ENCODE results near the gene TIMMDC1. TPM values are rescaled to one million over a fixed set of nuclear protein-coding genes. Genes with fewer than 3 reads are reported as not detected.

The TIMMDC1 gene
- total RNA-seq, 1 experiment from 2014 or later: 121 TPM

DNA sequence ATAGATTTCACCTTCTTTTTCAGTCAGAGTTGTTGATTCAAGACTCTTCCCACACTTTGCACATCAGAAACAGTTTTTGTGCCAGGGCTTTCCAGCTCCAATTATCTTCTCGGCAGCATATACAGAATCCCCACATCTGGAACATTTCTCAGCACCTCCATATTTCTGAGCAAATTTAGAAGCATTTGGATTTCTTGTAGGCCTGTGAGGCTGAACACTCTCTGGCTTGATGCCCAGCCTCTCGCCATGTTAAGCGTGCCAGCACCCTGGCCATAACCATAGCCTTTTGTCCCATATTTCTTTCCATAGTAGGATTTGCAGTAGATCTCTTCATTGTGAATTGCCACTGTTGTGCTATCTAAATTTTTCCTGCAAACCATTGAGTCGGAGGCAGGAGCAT, 32.8 kb downstream of the TIMMDC1 start:
- H3K79me2 ChIP-seq (ENCODE audit: insufficient read depth, low read length): no peaks in the 10 kb centered on the region
- DNase-seq (ENCODE audit: low read depth, low spot score): no peak
- no peak overlapping the region for H3K9ac ChIP-seq (ENCODE audit: low read length)
- no peaks in the 10 kb centered on the region for H3K4me1 ChIP-seq (ENCODE audit: control insufficient read depth in 1 of 2, insufficient read depth in 2 of 2, low read length in 2 of 2)
- H3K4me3 ChIP-seq (replicated peaks in 1 of 2; ENCODE audit: low read depth in 1 of 2, low read length in 2 of 2): no peak overlapping the region
- BruUV-seq (replicated peaks): no TSS peak
- no peaks in the 10 kb centered on the region for H4K20me1 ChIP-seq (ENCODE audit: insufficient read depth)
- no peak for ATAC-seq
- ChIA-PET CTCF (no interaction called here), POLR2A (no interaction called here), RAD21 (ENCODE audit: low non-redundant PET in 1 of 2, low total read pairs in 2 of 2, uncharacterized antibody in 2 of 2, unreplicated experiment in 2 of 2) (no interaction called here)
- no peaks in the 10 kb centered on the region for H3K9me3 ChIP-seq (ENCODE audit: control insufficient read depth in 1 of 2, insufficient read depth in 1 of 2, low read depth in 1 of 2, low read length in 2 of 2)
- intact Hi-C loops (cut with micrococcal nuclease): no loop called here
- H3K4me2 ChIP-seq (ENCODE audit: low read length): no peak overlapping the region
- no peaks in the 10 kb centered on the region for H3K36me3 ChIP-seq (ENCODE audit: control insufficient read depth in 1 of 2, insufficient read depth in 2 of 2, low read length in 2 of 2)
- H2AFZ ChIP-seq (ENCODE audit: low read depth, low read length, poor library complexity, severe bottlenecking): no peak overlapping the region
- no peaks in the 10 kb centered on the region for H3K9me2 ChIP-seq (ENCODE audit: insufficient read depth)
- TF ChIP-seq EZH2phosphoT487 (IDR thresholded peaks at IDR 0.05; ENCODE audit: borderline replicate concordance): no peak
- TF ChIP-seq, protein P1, sequence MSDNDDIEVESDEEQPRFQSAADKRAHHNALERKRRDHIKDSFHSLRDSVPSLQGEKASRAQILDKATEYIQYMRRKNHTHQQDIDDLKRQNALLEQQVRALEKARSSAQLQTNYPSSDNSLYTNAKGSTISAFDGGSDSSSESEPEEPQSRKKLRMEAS (IDR thresholded peaks at IDR 0.05): no peak
- no peak for TF ChIP-seq ZNF274 (IDR thresholded peaks at IDR 0.05; ENCODE audit: low read depth, low read length)
- TF ChIP-seq ELF1 (IDR thresholded peaks at IDR 0.05; ENCODE audit: borderline replicate concordance, low read depth): no peak
- no peak for TF ChIP-seq SP1 (IDR thresholded peaks at IDR 0.05; ENCODE audit: low read depth)
- TF ChIP-seq, protein P2, sequence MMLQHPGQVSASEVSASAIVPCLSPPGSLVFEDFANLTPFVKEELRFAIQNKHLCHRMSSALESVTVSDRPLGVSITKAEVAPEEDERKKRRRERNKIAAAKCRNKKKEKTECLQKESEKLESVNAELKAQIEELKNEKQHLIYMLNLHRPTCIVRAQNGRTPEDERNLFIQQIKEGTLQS (IDR thresholded peaks at IDR 0.05): no peak
- TF ChIP-seq POLR2AphosphoS5 (IDR thresholded peaks at IDR 0.05; ENCODE audit: low read depth, low read length): no peak
- no peak for TF ChIP-seq CEBPB (IDR thresholded peaks at IDR 0.05; ENCODE audit: low read depth)
- H3K27ac ChIP-seq (ENCODE audit: low read depth, low read length): no peak overlapping the region
- H3K27me3 ChIP-seq (ENCODE audit: insufficient read depth, low read length): no peaks in the 10 kb centered on the region

DNA sequence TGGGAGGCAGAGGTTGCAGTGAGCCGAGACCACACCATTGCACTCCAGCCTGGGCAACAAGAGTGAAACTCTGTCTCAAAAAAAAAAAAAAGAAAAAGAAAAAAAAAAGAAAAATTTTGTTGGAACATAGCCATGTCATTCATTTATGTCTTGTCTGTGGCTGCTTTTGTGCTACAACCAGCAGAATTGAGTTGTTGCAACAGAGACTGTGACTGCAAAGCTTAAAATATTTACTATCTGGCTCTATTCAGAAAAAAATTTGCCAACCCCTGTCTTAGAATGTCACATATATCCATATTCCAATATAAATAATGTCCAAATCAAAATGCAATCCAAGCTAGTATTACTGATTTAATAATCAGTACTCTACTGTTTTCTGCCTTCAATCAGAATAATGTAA, 35.9 kb downstream of the TIMMDC1 start:
- ChIA-PET RAD21 (ENCODE audit: low non-redundant PET in 1 of 2, low total read pairs in 2 of 2, uncharacterized antibody in 2 of 2, unreplicated experiment in 2 of 2) (interaction anchor here in 1 of 2 experiments (0.7 kb wide), 1 partner anchor 34 kb away, joined by 3 read pairs; no protein-coding TSS in a partner anchor), POLR2A (no interaction called here), CTCF (no interaction called here)
- H3K9me2 ChIP-seq (ENCODE audit: insufficient read depth): no peaks in the 10 kb centered on the region
- ATAC-seq (no peak), DNase-seq (ENCODE audit: low read depth, low spot score) (no peak)
- H3K4me1 ChIP-seq (ENCODE audit: control insufficient read depth in 1 of 2, insufficient read depth in 2 of 2, low read length in 2 of 2): no peaks in the 10 kb centered on the region
- no peaks in the 10 kb centered on the region for H3K27me3 ChIP-seq (ENCODE audit: insufficient read depth, low read length)
- no peaks in the 10 kb centered on the region for H4K20me1 ChIP-seq (ENCODE audit: insufficient read depth)
- H2AFZ ChIP-seq (ENCODE audit: low read depth, low read length, poor library complexity, severe bottlenecking): no peak overlapping the region
- no peaks in the 10 kb centered on the region for H3K36me3 ChIP-seq (ENCODE audit: control insufficient read depth in 1 of 2, insufficient read depth in 2 of 2, low read length in 2 of 2)
- intact Hi-C loops (cut with micrococcal nuclease): no loop called here
- no peak overlapping the region for H3K4me3 ChIP-seq (replicated peaks in 1 of 2; ENCODE audit: low read depth in 1 of 2, low read length in 2 of 2)
- H3K9ac ChIP-seq (ENCODE audit: low read length): no peak overlapping the region
- BruUV-seq (replicated peaks): no TSS peak
- H3K9me3 ChIP-seq (ENCODE audit: control insufficient read depth in 1 of 2, insufficient read depth in 1 of 2, low read depth in 1 of 2, low read length in 2 of 2): no peaks in the 10 kb centered on the region
- H3K4me2 ChIP-seq (ENCODE audit: low read length): no peak overlapping the region
- H3K79me2 ChIP-seq (ENCODE audit: insufficient read depth, low read length): no peaks in the 10 kb centered on the region
- no peak overlapping the region for H3K27ac ChIP-seq (ENCODE audit: low read depth, low read length)
- TF ChIP-seq POLR2A (IDR thresholded peaks at IDR 0.05; ENCODE audit: borderline replicate concordance, extremely low read depth, insufficient read depth, insufficient read length) (no peak), EGR1 (IDR thresholded peaks at IDR 0.05; ENCODE audit: low read depth) (no peak), SIN3A (IDR thresholded peaks at IDR 0.05; ENCODE audit: low read depth) (no peak), TCF7L2 (IDR thresholded peaks at IDR 0.05; ENCODE audit: borderline replicate concordance, extremely low read depth, insufficient read depth, insufficient read length) (no peak), ELF1 (IDR thresholded peaks at IDR 0.05; ENCODE audit: borderline replicate concordance, low read depth) (no peak), RAD21 (IDR thresholded peaks at IDR 0.05; ENCODE audit: low read depth) (no peak), EZH2 (IDR thresholded peaks at IDR 0.05) (no peak), SRF (IDR thresholded peaks at IDR 0.05; ENCODE audit: low read depth) (no peak), ZNF274 (IDR thresholded peaks at IDR 0.05; ENCODE audit: low read depth, low read length) (no peak), POLR2AphosphoS5 (IDR thresholded peaks at IDR 0.05; ENCODE audit: low read depth, low read length) (no peak)
- TF ChIP-seq, protein P3, sequence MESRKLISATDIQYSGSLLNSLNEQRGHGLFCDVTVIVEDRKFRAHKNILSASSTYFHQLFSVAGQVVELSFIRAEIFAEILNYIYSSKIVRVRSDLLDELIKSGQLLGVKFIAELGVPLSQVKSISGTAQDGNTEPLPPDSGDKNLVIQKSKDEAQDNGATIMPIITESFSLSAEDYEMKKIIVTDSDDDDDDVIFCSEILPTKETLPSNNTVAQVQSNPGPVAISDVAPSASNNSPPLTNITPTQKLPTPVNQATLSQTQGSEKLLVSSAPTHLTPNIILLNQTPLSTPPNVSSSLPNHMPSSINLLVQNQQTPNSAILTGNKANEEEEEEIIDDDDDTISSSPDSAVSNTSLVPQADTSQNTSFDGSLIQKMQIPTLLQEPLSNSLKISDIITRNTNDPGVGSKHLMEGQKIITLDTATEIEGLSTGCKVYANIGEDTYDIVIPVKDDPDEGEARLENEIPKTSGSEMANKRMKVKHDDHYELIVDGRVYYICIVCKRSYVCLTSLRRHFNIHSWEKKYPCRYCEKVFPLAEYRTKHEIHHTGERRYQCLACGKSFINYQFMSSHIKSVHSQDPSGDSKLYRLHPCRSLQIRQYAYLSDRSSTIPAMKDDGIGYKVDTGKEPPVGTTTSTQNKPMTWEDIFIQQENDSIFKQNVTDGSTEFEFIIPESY (IDR thresholded peaks at IDR 0.05; ENCODE audit: extremely low read depth, insufficient replicate concordance, low read length): no peak
- TF ChIP-seq, protein P1 (IDR thresholded peaks at IDR 0.05): no peak
- TF ChIP-seq, protein P4, sequence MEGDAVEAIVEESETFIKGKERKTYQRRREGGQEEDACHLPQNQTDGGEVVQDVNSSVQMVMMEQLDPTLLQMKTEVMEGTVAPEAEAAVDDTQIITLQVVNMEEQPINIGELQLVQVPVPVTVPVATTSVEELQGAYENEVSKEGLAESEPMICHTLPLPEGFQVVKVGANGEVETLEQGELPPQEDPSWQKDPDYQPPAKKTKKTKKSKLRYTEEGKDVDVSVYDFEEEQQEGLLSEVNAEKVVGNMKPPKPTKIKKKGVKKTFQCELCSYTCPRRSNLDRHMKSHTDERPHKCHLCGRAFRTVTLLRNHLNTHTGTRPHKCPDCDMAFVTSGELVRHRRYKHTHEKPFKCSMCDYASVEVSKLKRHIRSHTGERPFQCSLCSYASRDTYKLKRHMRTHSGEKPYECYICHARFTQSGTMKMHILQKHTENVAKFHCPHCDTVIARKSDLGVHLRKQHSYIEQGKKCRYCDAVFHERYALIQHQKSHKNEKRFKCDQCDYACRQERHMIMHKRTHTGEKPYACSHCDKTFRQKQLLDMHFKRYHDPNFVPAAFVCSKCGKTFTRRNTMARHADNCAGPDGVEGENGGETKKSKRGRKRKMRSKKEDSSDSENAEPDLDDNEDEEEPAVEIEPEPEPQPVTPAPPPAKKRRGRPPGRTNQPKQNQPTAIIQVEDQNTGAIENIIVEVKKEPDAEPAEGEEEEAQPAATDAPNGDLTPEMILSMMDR (IDR thresholded peaks at IDR 0.05 in 2 of 3, conservative IDR thresholded peaks at IDR 0.05 in 1 of 3; ENCODE audit: borderline replicate concordance in 1 of 3, insufficient read depth in 1 of 3, low read depth in 2 of 3, low read length in 2 of 3): no peak
